Measurements from ENCODE around the gene FANCC. TPM values are rescaled to one million over a fixed set of nuclear protein-coding genes. Genes with fewer than 3 reads are reported as not detected.

FANCC gene
- total and polyA plus RNA-seq, 2 of the 8 experiments (the other 6 are each of a cell fraction or from before 2014, with no cell fraction given), result 7.8 to 15.2 TPM

DNA sequence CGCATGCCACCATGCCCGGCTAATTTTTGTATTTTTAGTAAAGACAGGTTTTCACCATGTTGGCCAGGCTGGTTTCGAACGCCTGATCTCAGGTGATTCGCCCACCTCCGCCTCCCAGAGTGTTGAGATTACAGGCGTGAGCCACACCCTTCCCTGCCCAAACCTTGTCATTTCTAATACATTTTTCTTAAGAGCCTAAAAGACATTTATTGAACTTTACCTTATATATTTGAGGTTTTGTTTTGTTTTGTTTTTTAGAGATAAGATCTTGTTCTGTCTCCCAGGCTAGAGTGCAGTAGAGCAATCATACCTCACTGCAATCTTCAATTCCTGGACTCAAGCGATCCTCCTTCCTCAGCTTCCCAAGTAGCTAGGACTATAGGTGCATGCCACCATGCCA lies 39.8 kb upstream of the FANCC start:
- DNase-seq (ENCODE audit: low read depth in 1 of 2, low spot score in 2 of 2), result no peak
- WGBS, 2 experiments (ENCODE audit: extremely low coverage in 1 of 2, insufficient coverage in 1 of 2, insufficient read length in 1 of 2, insufficient replicate concordance in 2 of 2, low coverage in 1 of 2, low lambda C conversion rate in 2 of 2, missing lambda C conversion rate in 1 of 2), result 92% methylated on average over 8 of the region's 8 CpGs; no CpG with 5 or more reads in 1 of the 2 experiments

More for the DNA sequence above, 39.8 kb upstream of the FANCC start:
- ChIA-PET CTCF (ENCODE audit: partially characterized antibody) (no interaction called here), POLR2A (ENCODE audit: partially characterized antibody) (no interaction called here)
- Histone ChIP-seq H3K4me2 (ENCODE audit: insufficient read depth in 1 of 2, low read depth in 2 of 2, low read length in 2 of 2) (no peak overlapping the region), H2BK5ac (ENCODE audit: low read depth, low read length) (no peak overlapping the region), H3K23ac (ENCODE audit: insufficient read length) (no peak overlapping the region), H3K14ac (ENCODE audit: insufficient read length) (no peak overlapping the region), H3K9ac (replicated peaks in 1 of 4; ENCODE audit: extremely low read depth in 1 of 4, low read depth in 3 of 4, low read length in 3 of 4) (no peak overlapping the region), H3K4ac (replicated peaks; ENCODE audit: insufficient read length, low read depth, low read length) (no peak overlapping the region), H2BK15ac (ENCODE audit: low read length) (no peak overlapping the region), H3K4me3 (ENCODE audit: extremely low read depth in 1 of 4, insufficient read depth in 2 of 4, low read depth in 3 of 4, low read length in 4 of 4) (no peak overlapping the region), H4K5ac (ENCODE audit: insufficient read length, low read depth, low read length) (no peak overlapping the region), H3K79me2 (ENCODE audit: control insufficient read depth in 1 of 2, insufficient read depth in 2 of 2, low read length in 2 of 2) (no peaks in the 10 kb centered on the region), H3K9me3 (ENCODE audit: insufficient read depth in 2 of 2, low read depth in 1 of 2, low read length in 1 of 2) (no peaks in the 10 kb centered on the region), H2AFZ (ENCODE audit: low read length) (no peak overlapping the region), H4K91ac (replicated peaks; ENCODE audit: insufficient read length, low read length) (no peak overlapping the region), H3K23me2 (ENCODE audit: low read depth, low read length) (no peaks in the 10 kb centered on the region), H3K36me3 (ENCODE audit: control insufficient read depth in 2 of 4, insufficient read depth in 4 of 4, low read length in 3 of 4) (no peaks in the 10 kb centered on the region), H3K27ac (ENCODE audit: low read depth, low read length) (no peak overlapping the region), H4K8ac (ENCODE audit: extremely low read depth, insufficient read depth, low read length) (no peak overlapping the region), H3K18ac (ENCODE audit: extremely low read depth, low read length) (no peak overlapping the region), H3K56ac (replicated peaks; ENCODE audit: insufficient read length, low read depth, low read length) (no peak overlapping the region), H2AK5ac (ENCODE audit: low read depth, low read length) (no peak overlapping the region), H3K79me1 (ENCODE audit: low read depth, low read length) (no peaks in the 10 kb centered on the region), H2BK20ac (ENCODE audit: low read length) (no peak overlapping the region), H2BK12ac (ENCODE audit: low read depth, low read length) (no peak overlapping the region), H3K4me1 (replicated peaks in 1 of 4; ENCODE audit: control insufficient read depth in 3 of 4, insufficient read depth in 4 of 4, low read length in 3 of 4) (no peaks in the 10 kb centered on the region), H2BK120ac (replicated peaks; ENCODE audit: low read depth, low read length) (no peak overlapping the region), H4K20me1 (replicated peaks in 1 of 2; ENCODE audit: control insufficient read depth in 1 of 2, insufficient read depth in 2 of 2, low read length in 2 of 2) (no peaks in the 10 kb centered on the region), H3K27me3 (replicated peaks in 1 of 4; ENCODE audit: control insufficient read depth in 3 of 4, extremely low read depth in 1 of 4, insufficient read depth in 3 of 4, low read length in 3 of 4) (no peaks in the 10 kb centered on the region)
- no peak for FAIRE-seq
- TF ChIP-seq CBX8 (IDR thresholded peaks at IDR 0.05; ENCODE audit: borderline replicate concordance, low read depth, low read length), result no peak
- TF ChIP-seq TEAD4 (IDR thresholded peaks at IDR 0.05; ENCODE audit: low read depth, low read length), result no peak
- TF ChIP-seq RBBP5 (IDR thresholded peaks at IDR 0.05; ENCODE audit: borderline replicate concordance, low read depth, low read length), result no peak
- TF ChIP-seq CHD2 (IDR thresholded peaks at IDR 0.05; ENCODE audit: low read length), result no peak
- TF ChIP-seq, protein P1, sequence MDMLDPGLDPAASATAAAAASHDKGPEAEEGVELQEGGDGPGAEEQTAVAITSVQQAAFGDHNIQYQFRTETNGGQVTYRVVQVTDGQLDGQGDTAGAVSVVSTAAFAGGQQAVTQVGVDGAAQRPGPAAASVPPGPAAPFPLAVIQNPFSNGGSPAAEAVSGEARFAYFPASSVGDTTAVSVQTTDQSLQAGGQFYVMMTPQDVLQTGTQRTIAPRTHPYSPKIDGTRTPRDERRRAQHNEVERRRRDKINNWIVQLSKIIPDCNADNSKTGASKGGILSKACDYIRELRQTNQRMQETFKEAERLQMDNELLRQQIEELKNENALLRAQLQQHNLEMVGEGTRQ (IDR thresholded peaks at IDR 0.05; ENCODE audit: low read length), result no peak
